ENCODE data around the gene TTLL5.

The TTLL5 gene

GRCh38 chr14:75824318-75824717, 163.3 kb downstream of the TTLL5 start:
- Histone ChIP-seq H3K27ac (replicated peaks) (no peak overlapping the region), H3K4me3 (replicated peaks; ENCODE audit: insufficient read depth, low read length) (no peak overlapping the region), H3K27me3 (ENCODE audit: insufficient read depth, poor library complexity, severe bottlenecking) (no peaks in the 10 kb centered on the region)
- no peak for DNase-seq (ENCODE audit: low read depth in 1 of 2, low spot score in 1 of 2)
- TF ChIP-seq GABPA (IDR thresholded peaks at IDR 0.05; ENCODE audit: low read depth) (no peak), CTCF (IDR thresholded peaks at IDR 0.05; ENCODE audit: insufficient read depth, low read length) (no peak), REST (IDR thresholded peaks at IDR 0.05; ENCODE audit: insufficient replicate concordance, low read depth) (no peak), POLR2AphosphoS5 (IDR thresholded peaks at IDR 0.05; ENCODE audit: low read depth) (no peak), SPI1 (IDR thresholded peaks at IDR 0.05; ENCODE audit: borderline replicate concordance, low read depth) (no peak)

GRCh38 chr14:75825147-75825592, 164.1 kb downstream of the TTLL5 start:
- H3K27ac ChIP-seq (replicated peaks), result no peak overlapping the region
- H3K27me3 ChIP-seq (ENCODE audit: insufficient read depth, poor library complexity, severe bottlenecking), result no peaks in the 10 kb centered on the region
- DNase-seq (ENCODE audit: low read depth in 1 of 2, low spot score in 1 of 2), result no peak
- H3K4me3 ChIP-seq (replicated peaks; ENCODE audit: insufficient read depth, low read length), result no peak overlapping the region
- no peak for TF ChIP-seq GABPA (IDR thresholded peaks at IDR 0.05; ENCODE audit: low read depth)
- no peak for TF ChIP-seq CTCF (IDR thresholded peaks at IDR 0.05; ENCODE audit: insufficient read depth, low read length)
- TF ChIP-seq REST (IDR thresholded peaks at IDR 0.05; ENCODE audit: insufficient replicate concordance, low read depth), result no peak

GRCh38 chr14:75826599-75826998, 165.6 kb downstream of the TTLL5 start:
- Histone ChIP-seq H3K4me3 (replicated peaks; ENCODE audit: insufficient read depth, low read length) (no peak overlapping the region), H3K27ac (replicated peaks) (no peak overlapping the region), H3K27me3 (ENCODE audit: insufficient read depth, poor library complexity, severe bottlenecking) (no peaks in the 10 kb centered on the region)
- no peak for DNase-seq (ENCODE audit: low read depth in 1 of 2, low spot score in 1 of 2)
- TF ChIP-seq SPI1 (IDR thresholded peaks at IDR 0.05; ENCODE audit: borderline replicate concordance, low read depth), result no peak
- TF ChIP-seq CTCF (IDR thresholded peaks at IDR 0.05; ENCODE audit: insufficient read depth, low read length), result no peak
- TF ChIP-seq GABPA (IDR thresholded peaks at IDR 0.05; ENCODE audit: low read depth), result no peak

- Histone ChIP-seq H3K27ac (replicated peaks) (no peak overlapping the region), H3K4me3 (replicated peaks; ENCODE audit: insufficient read depth, low read length) (no peak overlapping the region), H3K27me3 (ENCODE audit: insufficient read depth, poor library complexity, severe bottlenecking) (no peaks in the 10 kb centered on the region)
- TF ChIP-seq CTCF (IDR thresholded peaks at IDR 0.05; ENCODE audit: insufficient read depth, low read length) (no peak), GABPA (IDR thresholded peaks at IDR 0.05; ENCODE audit: low read depth) (no peak), SPI1 (IDR thresholded peaks at IDR 0.05; ENCODE audit: borderline replicate concordance, low read depth) (no peak)
- DNase-seq (ENCODE audit: low read depth in 1 of 2, low spot score in 1 of 2), result no peak
These were observed 166.3 kb downstream of the TTLL5 start for GRCh38 chr14:75827331-75827730.
